HuH-7.5 (cell line): ENCODE data around the gene SLC25A11.
"Not testable (repeated sequence)": the region's sequence is repeated elsewhere in the genome, so short reads cannot be mapped to it uniquely, and the experiment has no call there.

Experiments used
- DNase-seq: peaks from one replicate; pipeline ENCODE4 v3.0.0; 2011; ENCODE audit warnings: low spot score

Gene SLC25A11

DNA sequence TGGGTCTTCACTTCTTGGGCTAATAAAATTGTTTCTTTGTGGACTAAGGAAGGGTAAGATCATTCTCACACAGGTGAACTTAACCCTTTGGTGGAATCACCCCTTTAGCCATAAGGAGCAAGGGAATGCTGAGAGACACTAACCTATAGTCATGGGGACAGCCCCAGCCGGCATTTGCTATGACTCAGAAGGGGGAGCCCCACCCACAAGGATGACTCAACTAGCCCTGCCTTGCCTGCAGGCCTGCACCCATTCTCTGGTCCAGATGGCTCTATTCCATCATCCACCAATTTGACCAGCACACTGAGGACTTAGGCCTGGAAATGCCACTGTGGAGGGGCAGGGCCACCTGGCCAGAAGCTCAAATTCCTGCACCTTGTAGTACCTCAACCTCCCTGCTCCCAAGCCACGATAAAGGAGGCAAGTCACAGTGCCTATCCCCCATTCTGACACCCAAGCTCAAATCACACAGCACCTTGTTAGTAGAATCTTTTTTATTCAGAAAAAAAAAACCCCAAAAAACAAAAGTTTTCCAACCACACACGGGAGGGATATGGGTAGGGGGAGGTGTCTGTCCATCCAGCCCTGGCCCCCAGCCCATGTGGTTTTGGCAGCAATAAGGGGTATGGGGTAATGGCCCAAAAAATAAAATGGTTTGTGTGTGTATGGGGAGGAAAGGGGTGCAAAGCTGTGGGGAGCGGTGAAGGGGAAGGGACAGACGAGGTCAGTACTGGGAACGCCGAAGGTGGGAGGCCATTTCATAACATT, 5.5 kb upstream of the SLC25A11 start:
- no peak for DNase-seq

DNA sequence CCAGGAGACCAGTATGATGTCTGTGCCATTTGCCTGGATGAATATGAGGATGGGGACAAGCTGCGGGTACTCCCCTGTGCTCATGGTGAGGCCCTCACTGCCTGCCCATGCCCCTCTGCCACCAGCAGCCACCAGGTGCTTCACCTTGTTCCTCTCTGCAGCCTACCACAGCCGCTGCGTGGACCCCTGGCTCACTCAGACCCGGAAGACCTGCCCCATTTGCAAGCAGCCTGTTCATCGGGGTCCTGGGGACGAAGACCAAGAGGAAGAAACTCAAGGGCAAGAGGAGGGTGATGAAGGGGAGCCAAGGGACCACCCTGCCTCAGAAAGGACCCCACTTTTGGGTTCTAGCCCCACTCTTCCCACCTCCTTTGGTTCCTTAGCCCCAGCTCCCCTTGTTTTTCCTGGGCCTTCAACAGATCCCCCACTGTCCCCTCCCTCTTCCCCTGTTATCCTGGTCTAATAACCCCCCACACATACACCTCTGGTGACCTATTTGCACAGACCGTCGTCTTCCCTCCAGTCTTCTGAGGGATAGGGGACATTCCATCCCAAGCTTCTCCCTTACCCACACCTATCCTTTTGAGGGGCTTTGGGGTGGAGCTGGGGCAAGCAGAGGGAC, 4.8 kb upstream of the SLC25A11 start:
- no peak for DNase-seq

DNA sequence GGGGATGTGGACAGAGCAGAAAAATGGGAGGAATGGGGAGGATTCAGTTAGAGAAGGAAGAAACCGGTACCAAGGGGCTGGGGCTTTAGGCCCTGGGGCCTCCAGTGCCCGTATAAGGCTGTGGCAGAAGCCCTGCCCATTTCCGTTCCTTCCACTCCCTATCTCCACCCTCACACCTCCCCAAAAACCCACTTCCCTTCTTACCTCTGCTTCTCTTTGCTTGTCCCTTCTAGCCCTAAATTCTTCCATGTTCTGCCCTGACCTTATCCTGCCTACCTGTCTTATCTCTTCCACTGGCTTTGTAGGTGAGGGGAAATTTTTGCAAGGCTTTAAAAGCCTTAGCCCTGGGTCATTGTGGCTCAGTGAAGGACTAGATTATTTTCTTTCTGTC, 4.3 kb upstream of the SLC25A11 start:
- DNase-seq, result no peak

DNA sequence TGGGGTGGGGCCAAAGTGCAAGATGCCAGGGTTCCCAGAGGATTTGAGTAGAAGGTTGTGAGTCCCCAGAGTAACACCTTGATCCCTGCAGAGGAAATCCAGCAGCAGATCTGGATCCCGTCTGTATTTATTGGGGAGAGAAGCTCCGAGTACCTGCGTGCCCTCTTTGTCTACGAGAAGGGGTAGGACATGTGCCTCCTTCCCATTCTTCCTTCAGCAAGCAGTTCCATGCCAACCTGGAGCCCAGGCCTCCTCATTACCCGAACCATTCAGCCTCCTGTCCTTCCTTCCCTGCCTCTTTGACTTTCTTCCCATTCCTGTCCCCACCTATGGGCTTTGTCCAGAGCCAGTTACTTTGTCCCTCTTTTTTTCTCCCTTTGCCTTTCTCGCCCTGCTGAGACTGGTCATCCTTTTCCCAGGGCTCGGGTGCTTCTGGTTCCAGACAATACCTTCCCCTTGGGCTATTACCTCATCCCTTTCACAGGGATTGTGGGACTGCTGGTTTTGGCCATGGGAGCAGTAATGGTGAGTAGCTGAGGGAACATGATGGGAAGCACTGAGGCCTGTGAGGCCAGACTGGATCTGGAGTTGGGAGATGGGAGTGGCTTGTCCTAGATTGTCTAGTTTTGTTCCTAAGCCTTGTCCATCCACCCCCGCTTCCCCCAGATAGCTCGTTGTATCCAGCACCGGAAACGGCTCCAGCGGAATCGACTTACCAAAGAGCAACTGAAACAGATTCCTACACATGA, 3.1 kb upstream of the SLC25A11 start:
- DNase-seq, result no peak

DNA sequence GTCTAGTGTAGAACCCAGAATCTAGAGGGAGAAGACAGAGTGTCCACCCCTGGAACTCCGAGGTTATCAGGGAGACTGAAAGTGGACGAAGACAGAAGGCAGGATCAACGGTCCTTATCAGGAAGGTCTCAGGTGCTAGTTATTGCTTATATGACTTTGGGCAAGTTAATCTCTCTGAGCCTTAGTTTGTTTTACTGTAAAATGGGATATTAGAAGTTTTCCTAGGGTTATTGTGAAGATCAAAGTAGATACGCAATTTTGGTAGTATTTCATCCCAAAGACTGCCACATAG, 1.4 kb upstream of the SLC25A11 start:
- no peak for DNase-seq

DNA sequence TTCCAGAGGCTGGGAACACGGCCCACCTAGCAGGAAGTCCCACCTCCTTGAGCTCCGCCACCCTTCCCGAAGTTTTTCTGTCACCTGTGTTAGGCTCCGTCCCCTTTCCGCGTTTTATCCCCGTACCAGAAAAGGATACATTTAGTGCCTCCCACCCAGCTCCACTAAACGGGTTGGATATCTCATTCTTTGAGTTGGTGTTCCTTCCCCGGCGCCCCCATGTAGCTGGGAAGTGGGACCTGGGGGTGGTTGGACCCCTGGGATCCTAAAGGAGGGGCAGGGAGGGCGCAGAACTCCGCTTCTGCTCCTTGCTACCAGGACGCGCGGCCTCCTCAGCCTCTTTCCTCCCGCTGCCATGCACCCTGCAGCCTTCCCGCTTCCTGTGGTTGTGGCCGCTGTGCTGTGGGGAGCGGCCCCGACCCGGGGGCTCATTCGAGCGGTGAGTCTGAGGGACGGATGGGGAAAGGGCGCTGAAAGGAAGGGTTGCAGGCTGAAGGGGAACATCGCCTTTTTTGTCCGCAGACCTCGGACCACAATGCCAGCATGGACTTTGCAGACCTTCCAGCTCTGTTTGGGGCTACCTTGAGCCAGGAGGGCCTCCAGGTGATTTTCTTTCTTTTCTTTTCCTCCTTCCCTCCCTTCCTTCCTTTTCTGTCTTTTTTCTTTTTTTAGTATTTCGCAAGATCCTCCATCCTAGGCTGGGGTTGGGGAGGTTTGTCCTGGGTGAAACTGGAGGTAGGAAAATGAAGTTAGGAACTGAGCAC, 891 bp upstream of the SLC25A11 start:
- peak; percentile 81 for DNase-seq

DNA sequence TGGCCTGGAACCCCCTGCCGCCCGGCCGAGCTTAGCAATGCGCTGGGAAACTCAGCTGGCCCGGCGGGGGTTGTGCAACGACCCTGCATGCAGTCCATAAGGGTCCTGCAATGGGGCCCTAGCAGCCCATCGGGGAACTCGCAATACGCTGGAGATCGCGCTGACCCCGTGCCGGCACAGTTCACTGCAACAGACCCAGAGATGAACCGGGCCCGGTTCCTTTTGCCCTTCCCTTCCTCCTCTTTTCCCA, 375 bp downstream of the SLC25A11 start:
- peak; percentile 41 for DNase-seq

DNA sequence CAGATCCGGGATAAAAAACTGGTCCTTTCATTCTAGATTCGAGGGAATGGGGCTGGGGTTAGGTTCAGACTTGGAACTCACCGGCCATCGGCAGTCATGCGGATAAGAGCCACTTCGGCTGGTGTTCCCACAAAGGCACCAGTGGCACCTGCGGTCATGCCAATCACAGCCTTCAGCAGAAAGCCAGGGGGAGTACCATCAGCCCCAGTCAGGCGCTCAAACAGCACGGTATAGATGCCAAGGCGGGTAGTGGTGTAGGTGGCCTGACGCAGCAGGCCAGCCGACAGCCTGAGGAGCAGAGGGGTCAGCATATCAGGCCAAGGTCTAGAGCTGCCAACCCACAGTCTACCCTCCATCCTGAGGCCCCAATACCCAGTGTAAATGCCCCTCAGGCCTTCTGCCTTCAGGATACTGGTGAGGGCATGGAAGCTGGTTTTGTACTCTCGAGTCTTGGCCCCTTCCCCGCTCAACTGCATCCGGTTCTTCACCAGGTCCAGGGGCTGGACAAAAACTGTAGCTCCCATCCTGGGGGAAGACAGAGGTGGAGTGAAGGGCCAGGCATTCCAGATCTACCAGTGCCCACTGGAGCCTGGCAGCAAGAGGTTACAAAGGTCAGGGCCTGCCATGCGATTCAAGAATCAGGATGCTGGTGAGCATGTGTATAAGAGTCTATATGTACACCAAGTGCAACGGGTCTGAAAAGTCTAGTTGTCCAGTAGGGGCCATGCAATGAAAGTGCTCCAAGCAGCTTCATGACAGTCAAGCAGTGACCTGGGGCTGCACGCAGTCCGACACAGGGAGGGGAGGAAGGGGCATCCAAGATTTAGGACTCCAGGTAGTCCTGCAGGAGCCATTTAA, 929 bp downstream of the SLC25A11 start:
- no peak for DNase-seq

DNA sequence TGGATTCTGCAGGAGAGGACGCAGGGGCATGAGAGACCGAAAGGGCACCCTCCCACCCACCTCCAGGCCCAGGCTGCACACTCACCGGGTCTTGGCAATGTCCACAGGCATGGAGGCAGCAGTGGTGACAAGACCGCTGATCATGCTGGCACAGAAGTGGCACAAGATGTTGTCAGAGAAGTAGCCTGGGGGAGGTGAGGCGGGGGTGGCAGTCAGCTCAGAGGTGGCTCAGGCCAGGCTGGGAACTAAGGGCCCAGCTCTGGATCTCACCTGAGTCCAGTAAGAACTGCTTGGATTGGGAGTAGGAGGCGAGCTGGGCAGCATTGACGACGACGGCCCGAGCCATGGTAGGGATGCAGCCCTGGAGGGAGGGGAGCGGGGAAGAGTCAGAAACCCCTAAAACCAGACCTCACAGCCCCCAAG, 1.8 kb downstream of the SLC25A11 start:
- no peak for DNase-seq

DNA sequence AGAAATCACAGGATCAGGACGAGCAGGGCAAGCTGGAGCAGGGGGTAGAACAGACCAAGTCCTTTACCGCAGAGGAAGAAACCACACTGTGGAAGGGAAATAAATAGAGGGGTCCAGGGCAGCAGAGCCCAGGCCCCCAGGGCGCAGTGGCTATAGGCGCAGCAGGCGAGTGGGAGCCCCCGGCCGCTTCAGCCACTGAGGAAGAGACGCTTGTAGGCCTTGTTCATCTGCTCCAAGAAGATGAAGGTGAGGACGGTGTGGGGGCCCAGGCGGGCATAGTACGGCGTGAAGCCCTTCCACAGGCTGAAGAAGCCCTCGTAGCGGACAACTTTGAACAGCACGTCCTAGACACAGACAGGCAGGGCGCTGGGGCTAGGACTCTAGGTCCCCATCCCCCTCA, 2.3 kb downstream of the SLC25A11 start:
- DNase-seq, result no peak

DNA sequence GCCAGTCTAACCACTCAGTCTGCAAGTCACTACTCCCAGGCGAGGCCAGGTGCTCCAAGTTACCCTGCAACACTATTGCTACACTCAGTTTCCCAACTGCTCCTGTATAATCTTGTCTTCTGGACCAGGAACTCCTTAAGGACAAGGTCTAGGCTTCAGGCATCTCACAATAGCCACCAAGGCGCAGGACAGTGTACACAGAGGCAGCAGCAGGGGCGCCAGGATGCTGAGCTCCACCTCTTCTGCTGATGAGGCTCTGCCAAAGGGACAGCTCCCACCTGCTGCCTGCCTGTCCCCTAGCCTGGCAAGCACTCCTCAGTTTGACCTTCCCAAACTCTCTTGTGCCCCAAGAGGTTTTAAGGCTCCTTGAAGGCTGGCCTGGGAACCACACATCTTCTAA, 3.4 kb downstream of the SLC25A11 start:
- DNase-seq, result no peak

DNA sequence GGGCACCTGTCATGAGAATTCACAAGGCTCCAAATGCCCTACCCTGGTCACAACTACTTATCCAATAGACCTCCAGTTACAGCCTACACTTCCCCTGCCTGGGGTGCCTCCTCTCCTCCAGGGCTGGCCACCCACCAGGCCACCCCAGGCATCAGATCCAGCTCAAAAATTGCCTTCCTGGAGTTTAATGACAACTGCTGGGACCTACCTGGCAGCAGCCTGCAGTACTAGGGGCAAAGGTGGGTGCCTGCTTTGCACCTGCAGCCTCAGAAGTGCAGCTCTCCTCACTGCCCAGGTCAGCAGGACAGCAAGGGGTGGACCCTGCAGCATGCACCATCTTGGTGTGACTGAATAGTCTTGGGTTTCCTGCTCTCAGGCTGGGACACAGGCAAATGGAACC, 4.2 kb downstream of the SLC25A11 start:
- DNase-seq, result no peak

DNA sequence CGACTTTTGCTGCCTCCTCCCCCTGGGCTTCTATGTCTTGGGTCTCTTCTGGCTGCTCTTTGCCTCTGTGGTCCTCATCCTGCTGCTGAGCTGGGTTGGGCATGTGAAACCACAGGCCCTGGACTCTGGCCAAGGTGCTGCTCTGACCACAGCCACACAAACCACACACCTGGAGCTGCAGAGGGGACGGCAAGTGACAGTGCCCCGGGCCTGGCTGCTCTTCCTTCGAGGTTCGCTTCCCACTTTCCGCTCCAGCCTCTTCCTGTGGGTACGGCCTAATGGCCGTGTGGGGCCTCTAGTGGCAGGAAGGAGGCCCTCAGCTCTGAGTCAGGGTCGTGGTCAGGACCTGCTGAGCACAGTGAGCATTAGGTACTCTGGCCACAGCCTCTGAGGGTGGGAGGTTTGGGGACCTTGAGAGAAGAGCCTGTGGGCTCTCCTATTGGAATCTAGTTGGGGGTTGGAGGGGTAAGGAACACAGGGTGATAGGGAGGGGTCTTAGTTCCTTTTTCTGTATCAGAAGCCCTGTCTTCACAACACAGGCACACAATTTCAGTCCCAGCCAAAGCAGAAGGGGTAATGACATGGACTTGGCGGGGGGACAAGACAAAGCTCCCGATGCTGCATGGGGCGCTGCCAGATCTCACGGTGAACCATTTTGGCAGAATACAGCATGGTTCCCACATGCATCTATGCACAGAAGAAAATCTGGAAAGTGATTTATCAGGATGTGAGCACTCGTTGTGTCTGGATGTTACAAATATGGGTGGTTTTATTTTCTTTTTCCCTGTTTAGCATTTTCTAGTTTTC, 5.5 kb downstream of the SLC25A11 start:
- DNase-seq, result no peak

DNA sequence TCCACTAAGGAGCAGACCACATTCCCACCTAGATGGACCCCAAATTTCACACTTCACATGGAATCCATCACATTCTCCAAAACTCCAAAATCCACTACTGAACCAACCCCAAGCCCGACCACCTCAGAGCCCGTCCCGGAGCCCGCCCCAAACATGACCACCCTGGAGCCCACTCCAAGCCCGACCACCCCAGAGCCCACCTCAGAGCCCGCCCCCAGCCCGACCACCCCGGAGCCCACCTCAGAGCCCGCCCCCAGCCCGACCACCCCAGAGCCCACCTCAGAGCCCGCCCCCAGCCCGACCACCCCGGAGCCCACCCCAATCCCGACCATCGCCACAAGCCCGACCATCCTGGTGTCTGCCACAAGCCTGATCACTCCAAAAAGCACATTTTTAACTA, 6.2 kb downstream of the SLC25A11 start:
- no peak for DNase-seq

DNA sequence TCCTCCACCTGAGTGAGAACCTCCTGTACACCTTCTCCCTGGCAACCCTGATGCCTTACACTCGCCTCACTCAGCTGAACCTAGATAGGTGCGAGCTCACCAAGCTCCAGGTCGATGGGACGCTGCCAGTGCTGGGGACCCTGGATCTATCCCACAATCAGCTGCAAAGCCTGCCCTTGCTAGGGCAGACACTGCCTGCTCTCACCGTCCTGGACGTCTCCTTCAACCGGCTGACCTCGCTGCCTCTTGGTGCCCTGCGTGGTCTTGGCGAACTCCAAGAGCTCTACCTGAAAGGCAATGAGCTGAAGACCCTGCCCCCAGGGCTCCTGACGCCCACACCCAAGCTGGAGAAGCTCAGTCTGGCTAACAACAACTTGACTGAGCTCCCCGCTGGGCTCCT, 7.1 kb downstream of the SLC25A11 start:
- no peak for DNase-seq

DNA sequence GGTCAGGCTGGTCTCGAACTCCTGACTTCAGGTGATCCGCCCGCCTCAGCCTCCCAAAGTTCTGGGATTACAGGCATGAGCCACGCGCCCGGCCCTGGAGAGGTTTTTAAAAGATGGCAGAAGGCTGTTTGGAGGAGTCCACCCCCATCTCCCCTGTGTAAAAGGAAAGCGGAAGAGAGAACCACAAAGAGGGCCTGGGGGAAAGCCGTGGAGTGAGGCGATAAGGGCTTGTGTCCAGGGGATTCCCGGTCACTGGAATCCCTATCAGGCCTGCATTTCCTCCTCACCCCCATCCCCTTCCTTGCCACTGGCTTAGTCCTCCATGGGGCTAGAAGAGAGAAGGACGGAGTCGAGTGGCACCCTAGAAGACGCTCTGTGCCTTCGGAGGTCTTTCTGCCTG, 7.9 kb downstream of the SLC25A11 start, which contains the start of gene GP1BA:
GP1BA (plus strand) TSS at position 315 of the 400 bp plus-strand sequence. CDS start 328 bp downstream, outside the sequence.
- DNase-seq, result no peak

DNA sequence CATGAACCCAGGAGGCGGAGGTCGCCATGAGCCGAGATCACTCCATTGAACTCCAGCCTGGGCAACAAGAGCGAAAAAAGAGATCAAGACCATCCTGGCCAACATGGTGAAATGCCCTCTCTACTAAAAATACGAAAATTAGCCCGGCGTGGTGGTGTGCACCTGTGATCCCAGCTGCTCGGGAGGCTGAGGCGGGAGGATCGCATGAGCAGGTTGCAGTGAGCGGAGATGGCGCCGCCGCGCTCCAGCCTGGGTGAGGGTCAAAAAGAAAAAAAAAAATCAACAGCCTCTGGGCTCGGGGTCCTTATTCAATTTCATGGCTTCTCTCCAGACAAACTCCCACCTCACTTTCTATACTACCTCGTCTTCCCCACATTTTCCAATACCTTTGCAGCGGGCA, 11.0 kb downstream of the SLC25A11 start:
- no peak for DNase-seq

DNA sequence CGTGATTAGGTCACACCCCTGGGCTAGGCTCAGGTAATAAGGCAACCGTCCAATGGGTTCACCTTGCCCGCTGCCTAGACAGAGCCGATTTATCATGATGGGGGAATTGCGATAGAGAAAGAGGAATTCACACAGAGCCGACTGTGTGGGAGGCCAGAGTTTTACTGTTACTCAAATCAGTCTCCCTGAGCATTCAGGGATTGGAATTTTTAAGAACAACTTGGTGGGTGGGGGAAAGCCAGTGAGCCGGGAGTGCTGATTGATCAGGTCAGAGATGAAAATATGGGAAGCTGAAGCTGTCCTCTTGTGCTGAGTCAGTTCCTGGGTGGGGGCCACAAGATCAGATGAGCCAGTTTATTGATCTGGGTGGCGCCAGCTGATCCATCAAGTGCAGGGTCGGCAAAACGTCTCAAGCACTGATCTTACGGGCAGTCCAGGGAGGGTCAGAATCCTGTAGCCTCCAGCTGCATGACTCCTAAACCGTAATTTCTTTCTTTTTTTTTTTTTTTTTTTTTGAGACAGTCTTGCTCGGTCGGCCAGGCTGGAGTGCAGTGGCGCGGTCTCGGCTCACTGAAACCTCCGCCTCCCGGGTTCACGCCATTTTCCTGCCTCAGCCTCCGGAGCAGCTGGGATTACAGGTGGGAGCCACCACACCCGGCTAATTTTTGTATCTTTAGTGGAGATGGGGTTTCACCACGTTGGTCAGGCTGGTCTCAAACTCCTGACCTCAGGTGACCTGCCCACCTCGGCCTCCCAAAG, 13.1 kb downstream of the SLC25A11 start:
- DNase-seq, result not testable (repeated sequence)

DNA sequence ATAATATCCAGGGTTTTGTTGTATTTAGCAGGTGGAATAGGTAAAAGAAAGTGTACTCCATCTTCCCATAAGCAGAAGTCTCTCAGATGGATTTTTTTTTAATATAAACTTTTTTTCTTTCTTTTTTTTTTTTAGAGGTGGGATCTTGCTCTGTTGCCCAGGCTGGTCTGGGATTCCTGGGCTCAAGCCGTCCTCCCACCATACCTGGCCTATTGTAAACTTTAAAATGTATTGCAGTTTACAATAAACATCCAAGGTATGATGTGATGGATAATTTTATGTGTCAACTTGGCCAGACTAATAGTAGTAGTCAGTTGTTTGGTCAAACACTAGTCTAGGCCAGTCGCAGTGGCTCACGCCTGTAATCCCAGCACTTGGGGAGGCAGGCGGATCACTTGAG, 18.5 kb downstream of the SLC25A11 start:
- DNase-seq, result no peak

DNA sequence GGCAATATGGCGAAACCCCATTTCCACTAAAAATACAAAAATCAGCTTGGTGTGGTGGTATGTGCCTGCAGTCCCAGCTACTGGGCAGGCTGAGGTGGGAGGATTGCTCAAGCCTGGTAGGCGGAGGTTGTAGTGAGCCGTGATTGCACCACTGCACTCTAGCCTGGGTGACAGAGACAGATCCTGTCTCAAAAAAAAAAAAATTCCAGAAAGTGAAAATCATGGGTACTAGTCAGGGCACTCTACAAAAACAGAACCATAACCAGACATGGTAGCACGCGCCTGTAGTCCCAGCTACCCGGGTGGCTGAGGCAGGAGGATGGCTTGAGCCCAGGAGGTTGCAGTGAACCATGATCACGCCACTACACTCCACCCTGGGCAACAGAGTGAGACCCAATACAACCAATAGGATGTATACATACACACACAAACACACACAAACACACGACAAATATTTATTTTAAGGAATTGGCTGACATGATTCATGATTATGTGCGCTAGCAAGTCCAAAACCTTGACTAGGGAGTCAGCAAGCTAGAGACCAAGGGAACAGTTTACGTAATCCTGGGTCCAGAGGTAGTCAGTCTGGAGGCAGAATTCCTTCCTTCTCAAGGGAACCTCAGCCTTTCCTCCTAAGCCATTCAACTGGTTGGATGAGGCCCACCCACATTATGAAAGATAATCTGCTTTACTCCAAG, 19.3 kb downstream of the SLC25A11 start:
- DNase-seq, result no peak
